Osteocyte (in vitro differentiated cells): Measurements from ENCODE around the gene GAK. TPM values are rescaled to one million over a fixed set of nuclear protein-coding genes. Genes with fewer than 3 reads are reported as not detected.

Experiments used
- DNase-seq: peaks from one replicate; pipeline ENCODE4 v3.0.0; 2021; ENCODE audit warnings: mixed read lengths; ENCODE audit not compliant: unreplicated experiment; ENCODE audit errors: extremely low spot score
- H3K27ac Mint-ChIP-seq: one replicate; pipeline ENCODE4 v1.8.0; 2021; ENCODE audit warnings: mild to moderate bottlenecking, mixed read lengths; ENCODE audit not compliant: unreplicated experiment
- H3K27me3 Mint-ChIP-seq: one replicate; pipeline ENCODE4 v1.8.0; 2021; ENCODE audit warnings: mixed read lengths; ENCODE audit not compliant: unreplicated experiment
- H3K36me3 Mint-ChIP-seq: one replicate; pipeline ENCODE4 v1.8.0; 2021; ENCODE audit warnings: mixed read lengths; ENCODE audit not compliant: unreplicated experiment
- H3K4me1 Mint-ChIP-seq: one replicate; pipeline ENCODE4 v1.8.0; 2021; ENCODE audit warnings: mixed read lengths; ENCODE audit not compliant: unreplicated experiment
- H3K4me3 Mint-ChIP-seq: one replicate; pipeline ENCODE4 v1.8.0; 2021; ENCODE audit warnings: mild to moderate bottlenecking, moderate library complexity, mixed read lengths; ENCODE audit not compliant: unreplicated experiment
- H3K9me3 Mint-ChIP-seq: one replicate; pipeline ENCODE4 v1.8.0; 2021; ENCODE audit warnings: mixed read lengths; ENCODE audit not compliant: unreplicated experiment
- CTCF ChIP-seq: fragments of 200-600 bp; sonication (generic); IDR thresholded peaks from 2 replicates; pipeline ENCODE4 v1.5.0; 2021; ENCODE audit warnings: antibody characterized with exemption, mild to moderate bottlenecking, moderate library complexity
- total RNA-seq: library from RNA; stranded (reverse); gene quantifications from 2 replicates; pipeline ENCODE4 v1.2.1, GENCODE V29; 2021

Gene GAK
- total RNA-seq, 1 donor from 2014 or later: 93.8 TPM

- H3K27me3 Mint-ChIP-seq: peaks cover 33% of the 10 kb centered on the region
- H3K36me3 Mint-ChIP-seq: peaks cover 2% of the 10 kb centered on the region
- H3K9me3 Mint-ChIP-seq: no peaks in the 10 kb centered on the region
- DNase-seq: peak; percentile 84
- no peak for TF ChIP-seq CTCF
- peaks cover 2% of the 10 kb centered on the region for H3K4me1 Mint-ChIP-seq
- peak overlapping the region; percentile 29 for H3K4me3 Mint-ChIP-seq
- H3K27ac Mint-ChIP-seq: no peak overlapping the region
These were observed 105.5 kb downstream of the GAK start for GRCh38 chr4:826508-827208.

GRCh38 chr4:825971-826330 lies 106.2 kb downstream of the GAK start, which contains the start of gene CPLX1:
Gene CPLX1 (minus strand): TSS chr4:826129. CDS start chr4:824522, 1,607 bp downstream.
- peaks cover 34% of the 10 kb centered on the region for H3K27me3 Mint-ChIP-seq
- peaks cover 2% of the 10 kb centered on the region for H3K4me1 Mint-ChIP-seq
- H3K27ac Mint-ChIP-seq: no peak within 1 kb of the TSS
- peak within 1 kb of the TSS; percentile 29 for H3K4me3 Mint-ChIP-seq
- no peaks in the 10 kb centered on the region for H3K9me3 Mint-ChIP-seq
- TF ChIP-seq CTCF: no peak
- no peak for DNase-seq
- H3K36me3 Mint-ChIP-seq: peaks cover 2% of the 10 kb centered on the region

- H3K27me3 Mint-ChIP-seq: peaks cover 35% of the 10 kb centered on the region
- H3K9me3 Mint-ChIP-seq: no peaks in the 10 kb centered on the region
- DNase-seq: peak; percentile 84
- H3K27ac Mint-ChIP-seq: no peak overlapping the region
- peaks cover 2% of the 10 kb centered on the region for H3K36me3 Mint-ChIP-seq
- peak overlapping the region; percentile 22 for H3K4me3 Mint-ChIP-seq
- no peak for TF ChIP-seq CTCF
- peaks cover 2% of the 10 kb centered on the region for H3K4me1 Mint-ChIP-seq
These were observed 106.8 kb downstream of the GAK start for GRCh38 chr4:825063-825970.

- no peak for TF ChIP-seq CTCF
- Mint-ChIP-seq H3K4me3 (no peak overlapping the region), H3K27ac (no peak overlapping the region), H3K4me1 (peaks cover 2% of the 10 kb centered on the region), H3K27me3 (peaks cover 37% of the 10 kb centered on the region), H3K9me3 (no peaks in the 10 kb centered on the region), H3K36me3 (peaks cover 2% of the 10 kb centered on the region)
- no peak for DNase-seq
These were observed 107.6 kb downstream of the GAK start for GRCh38 chr4:824461-825062.
